ENCODE data around the gene MAGEF1. TPM values are rescaled to one million over a fixed set of nuclear protein-coding genes. Genes with fewer than 3 reads are reported as not detected.

MAGEF1 gene
- total and polyA plus RNA-seq, 9 of the 15 experiments (the other 6 are each of a cell fraction or from before 2014, with no cell fraction given) = 1.5 to 39.1 (median 19.8) TPM

GRCh38 chr3:184741798-184742675, 30.2 kb upstream of the MAGEF1 start (continued):
- TF ChIP-seq, protein P1, sequence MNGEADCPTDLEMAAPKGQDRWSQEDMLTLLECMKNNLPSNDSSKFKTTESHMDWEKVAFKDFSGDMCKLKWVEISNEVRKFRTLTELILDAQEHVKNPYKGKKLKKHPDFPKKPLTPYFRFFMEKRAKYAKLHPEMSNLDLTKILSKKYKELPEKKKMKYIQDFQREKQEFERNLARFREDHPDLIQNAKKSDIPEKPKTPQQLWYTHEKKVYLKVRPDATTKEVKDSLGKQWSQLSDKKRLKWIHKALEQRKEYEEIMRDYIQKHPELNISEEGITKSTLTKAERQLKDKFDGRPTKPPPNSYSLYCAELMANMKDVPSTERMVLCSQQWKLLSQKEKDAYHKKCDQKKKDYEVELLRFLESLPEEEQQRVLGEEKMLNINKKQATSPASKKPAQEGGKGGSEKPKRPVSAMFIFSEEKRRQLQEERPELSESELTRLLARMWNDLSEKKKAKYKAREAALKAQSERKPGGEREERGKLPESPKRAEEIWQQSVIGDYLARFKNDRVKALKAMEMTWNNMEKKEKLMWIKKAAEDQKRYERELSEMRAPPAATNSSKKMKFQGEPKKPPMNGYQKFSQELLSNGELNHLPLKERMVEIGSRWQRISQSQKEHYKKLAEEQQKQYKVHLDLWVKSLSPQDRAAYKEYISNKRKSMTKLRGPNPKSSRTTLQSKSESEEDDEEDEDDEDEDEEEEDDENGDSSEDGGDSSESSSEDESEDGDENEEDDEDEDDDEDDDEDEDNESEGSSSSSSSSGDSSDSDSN (IDR thresholded peaks at IDR 0.05; ENCODE audit: borderline replicate concordance in 1 of 2, low read depth in 2 of 2, low read length in 2 of 2) = peak in 1 of 2 experiments; percentile 76; a peak in 3 of 4 replicates
- TF ChIP-seq CBX3 (IDR thresholded peaks at IDR 0.05; ENCODE audit: borderline replicate concordance in 1 of 2, low read length in 2 of 2) = no peak
- peak; percentile 54; the same call in 1 of the 2 replicates for TF ChIP-seq HMBOX1 (IDR thresholded peaks at IDR 0.05)
- TF ChIP-seq HIVEP1 (CRISPR knock-in tag; IDR thresholded peaks at IDR 0.05) = no peak
- peak; percentile 41; the same call in 1 of the 2 replicates for TF ChIP-seq VEZF1 (CRISPR knock-in tag; IDR thresholded peaks at IDR 0.05)
- no peak for TF ChIP-seq HLTF (IDR thresholded peaks at IDR 0.05)
- TF ChIP-seq CTCF (IDR thresholded peaks at IDR 0.05 in 2 of 3, conservative IDR thresholded peaks at IDR 0.05 in 1 of 3; ENCODE audit: insufficient read depth in 2 of 3, low read depth in 1 of 3, low read length in 3 of 3) = peak; percentile 26 to 51 (median 41); a peak in 4 of 6 replicates
- no peak for TF ChIP-seq XRCC3 (IDR thresholded peaks at IDR 0.05)
- TF ChIP-seq, protein P2, sequence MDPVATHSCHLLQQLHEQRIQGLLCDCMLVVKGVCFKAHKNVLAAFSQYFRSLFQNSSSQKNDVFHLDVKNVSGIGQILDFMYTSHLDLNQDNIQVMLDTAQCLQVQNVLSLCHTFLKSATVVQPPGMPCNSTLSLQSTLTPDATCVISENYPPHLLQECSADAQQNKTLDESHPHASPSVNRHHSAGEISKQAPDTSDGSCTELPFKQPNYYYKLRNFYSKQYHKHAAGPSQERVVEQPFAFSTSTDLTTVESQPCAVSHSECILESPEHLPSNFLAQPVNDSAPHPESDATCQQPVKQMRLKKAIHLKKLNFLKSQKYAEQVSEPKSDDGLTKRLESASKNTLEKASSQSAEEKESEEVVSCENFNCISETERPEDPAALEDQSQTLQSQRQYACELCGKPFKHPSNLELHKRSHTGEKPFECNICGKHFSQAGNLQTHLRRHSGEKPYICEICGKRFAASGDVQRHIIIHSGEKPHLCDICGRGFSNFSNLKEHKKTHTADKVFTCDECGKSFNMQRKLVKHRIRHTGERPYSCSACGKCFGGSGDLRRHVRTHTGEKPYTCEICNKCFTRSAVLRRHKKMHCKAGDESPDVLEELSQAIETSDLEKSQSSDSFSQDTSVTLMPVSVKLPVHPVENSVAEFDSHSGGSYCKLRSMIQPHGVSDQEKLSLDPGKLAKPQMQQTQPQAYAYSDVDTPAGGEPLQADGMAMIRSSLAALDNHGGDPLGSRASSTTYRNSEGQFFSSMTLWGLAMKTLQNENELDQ (CRISPR knock-in tag; IDR thresholded peaks at IDR 0.05; ENCODE audit: borderline replicate concordance) = no peak
- TF ChIP-seq TEAD4 (IDR thresholded peaks at IDR 0.05; ENCODE audit: low read length) = peak; percentile 89
- no peak for TF ChIP-seq TEAD4 (CRISPR knock-in tag; IDR thresholded peaks at IDR 0.05; ENCODE audit: borderline replicate concordance)
- TF ChIP-seq NKRF (IDR thresholded peaks at IDR 0.05; ENCODE audit: borderline replicate concordance) = no peak
- TF ChIP-seq ZNF282 (CRISPR knock-in tag; IDR thresholded peaks at IDR 0.05) = no peak
- no peak for TF ChIP-seq SNRNP70 (optimal IDR thresholded peaks at IDR 0.05; ENCODE audit: low read depth, low read length)
